Heart left ventricle (tissue), 13 donors: ENCODE measurements around the gene CFAP46.

Experiments
- POLR2A ChIP-seq, 2 donors: fragments of 450-650 bp; IDR thresholded peaks; one replicate each; pipeline ENCODE4 v1.6.1; 2017; ENCODE audit warnings: antibody characterized with exemption in 2 of 2, mild to moderate bottlenecking in 2 of 2, moderate library complexity in 2 of 2
- TF ChIP-seq, protein P1 (sequence below), 12 donors: fragments of 200-600 bp; sonication (generic) in 4 of 12; IDR thresholded peaks; one replicate each; pipeline versions ENCODE4 v1.5.0 to v1.8.0; 2018 to 2022; ENCODE audit warnings: antibody characterized with exemption in 12 of 12, mild to moderate bottlenecking in 5 of 12
- donor health status: ischemic (EF 13 %, LVEDD 7.1; RV severe dilation, severe dysfunction).
- donor health status: DM: no; HTN: yes; CAD: no.
- donor health status: DM: no; HTN: no; CAD: no.
- donor health status: ischemic (EF 25% LVEDD 6.9; RV normal size, moderate dysfunction).
- donor health status: ischemic (EF 25% LVEDD 5.7; RV mildly dilated, moderate dysfunction).
- donor health status: ischemic (EF 35%, LVEDD 5.7; RV mildly dilated, moderate dysfunction).
- donor health status: nonischemic (EF 11% LVEDD 7.7; RV severe dilation, severe dysfunction).
- donor health status: DM: yes; HTN: yes; CAD: no.
- donor health status: PGD.
- donor health status: ischemic (EF 29% LVEDD 5.4; RV normal size, mild dysfunction).
- donor health status: nonischemic (EF 23%, LVEDD 6.1; RV moderate dilation, normal function).

DNA sequence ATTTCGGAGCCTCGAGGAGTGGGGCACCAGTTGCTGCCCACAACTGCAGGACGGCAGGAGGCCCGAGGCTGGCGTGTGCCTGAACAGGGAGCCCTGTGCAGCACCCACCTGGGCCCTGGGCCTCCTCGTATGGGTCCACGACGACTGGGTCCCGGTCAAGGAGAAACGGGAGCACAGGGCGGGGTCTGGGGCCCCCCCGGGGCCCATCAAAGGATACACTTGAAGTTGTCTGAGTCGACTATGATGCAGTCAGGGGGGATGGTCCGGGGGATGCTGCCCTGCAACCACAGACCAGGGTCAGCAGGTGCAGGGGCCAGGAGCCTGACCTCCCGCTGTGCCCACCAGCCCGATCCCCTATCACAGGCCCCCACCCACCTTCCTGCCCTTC, 127.9 kb downstream of the CFAP46 start:
- TF ChIP-seq, protein P1, sequence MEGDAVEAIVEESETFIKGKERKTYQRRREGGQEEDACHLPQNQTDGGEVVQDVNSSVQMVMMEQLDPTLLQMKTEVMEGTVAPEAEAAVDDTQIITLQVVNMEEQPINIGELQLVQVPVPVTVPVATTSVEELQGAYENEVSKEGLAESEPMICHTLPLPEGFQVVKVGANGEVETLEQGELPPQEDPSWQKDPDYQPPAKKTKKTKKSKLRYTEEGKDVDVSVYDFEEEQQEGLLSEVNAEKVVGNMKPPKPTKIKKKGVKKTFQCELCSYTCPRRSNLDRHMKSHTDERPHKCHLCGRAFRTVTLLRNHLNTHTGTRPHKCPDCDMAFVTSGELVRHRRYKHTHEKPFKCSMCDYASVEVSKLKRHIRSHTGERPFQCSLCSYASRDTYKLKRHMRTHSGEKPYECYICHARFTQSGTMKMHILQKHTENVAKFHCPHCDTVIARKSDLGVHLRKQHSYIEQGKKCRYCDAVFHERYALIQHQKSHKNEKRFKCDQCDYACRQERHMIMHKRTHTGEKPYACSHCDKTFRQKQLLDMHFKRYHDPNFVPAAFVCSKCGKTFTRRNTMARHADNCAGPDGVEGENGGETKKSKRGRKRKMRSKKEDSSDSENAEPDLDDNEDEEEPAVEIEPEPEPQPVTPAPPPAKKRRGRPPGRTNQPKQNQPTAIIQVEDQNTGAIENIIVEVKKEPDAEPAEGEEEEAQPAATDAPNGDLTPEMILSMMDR (IDR thresholded peaks at IDR 0.05): no peak
- TF ChIP-seq POLR2A (IDR thresholded peaks at IDR 0.05): no peak
